RKO (cell line): Measurements from ENCODE around the gene HMBS.
A peak's percentile ranks its signal among the peaks of the same experiment; 100 is the strongest.

Source experiments
- DNase-seq: peaks from one replicate; pipeline ENCODE4 v3.0.0-alpha.2; 2016; ENCODE audit warnings: low spot score

HMBS gene

GRCh38 chr11:119067371-119068222 is 17.1 kb upstream of the HMBS start, which contains the start of gene VPS11:
Gene VPS11, plus strand, starts transcription at chr11:119067818. Its CDS starts 6 bp downstream, at chr11:119067824.
- DNase-seq: peak; percentile 98

DNA sequence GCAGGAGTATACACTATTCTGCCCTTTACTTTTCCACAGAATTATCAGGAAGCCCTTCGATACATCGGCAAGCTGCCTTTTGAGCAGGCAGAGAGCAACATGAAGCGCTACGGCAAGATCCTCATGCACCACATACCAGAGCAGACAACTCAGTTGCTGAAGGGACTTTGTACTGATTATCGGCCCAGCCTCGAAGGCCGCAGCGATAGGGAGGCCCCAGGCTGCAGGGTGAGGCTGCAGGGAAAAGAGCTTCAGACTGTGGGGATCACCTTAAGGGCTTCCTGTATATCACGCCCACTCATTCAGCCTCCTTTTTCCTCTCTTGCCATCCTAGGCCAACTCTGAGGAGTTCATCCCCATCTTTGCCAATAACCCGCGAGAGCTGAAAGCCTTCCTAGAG is 6.8 kb upstream of the HMBS start:
- no peak for DNase-seq

DNA sequence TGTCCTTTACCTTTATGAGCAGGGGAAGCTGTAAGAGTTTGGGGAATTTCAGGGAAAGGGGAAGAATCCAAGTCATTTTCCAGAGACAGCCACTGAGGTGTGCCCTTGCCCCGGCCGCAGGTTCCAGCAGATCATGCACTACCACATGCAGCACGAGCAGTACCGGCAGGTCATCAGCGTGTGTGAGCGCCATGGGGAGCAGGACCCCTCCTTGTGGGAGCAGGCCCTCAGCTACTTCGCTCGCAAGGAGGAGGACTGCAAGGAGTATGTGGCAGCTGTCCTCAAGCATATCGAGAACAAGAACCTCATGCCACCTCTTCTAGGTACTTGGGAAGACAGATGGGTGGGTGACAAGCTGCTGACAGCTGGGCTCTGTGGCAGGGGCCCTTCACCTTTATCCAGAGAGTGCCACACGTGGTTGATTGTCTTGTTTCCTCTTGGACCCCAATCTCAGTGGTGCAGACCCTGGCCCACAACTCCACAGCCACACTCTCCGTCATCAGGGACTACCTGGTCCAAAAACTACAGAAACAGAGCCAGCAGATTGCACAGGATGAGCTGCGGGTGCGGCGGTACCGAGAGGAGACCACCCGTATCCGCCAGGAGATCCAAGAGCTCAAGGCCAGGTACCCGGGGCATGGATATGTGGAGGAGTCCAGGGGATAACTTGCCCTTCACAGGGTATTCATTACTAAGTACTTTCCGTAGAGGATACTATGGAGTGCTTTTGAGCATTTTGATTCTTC is 5.8 kb upstream of the HMBS start:
- no peak for DNase-seq

DNA sequence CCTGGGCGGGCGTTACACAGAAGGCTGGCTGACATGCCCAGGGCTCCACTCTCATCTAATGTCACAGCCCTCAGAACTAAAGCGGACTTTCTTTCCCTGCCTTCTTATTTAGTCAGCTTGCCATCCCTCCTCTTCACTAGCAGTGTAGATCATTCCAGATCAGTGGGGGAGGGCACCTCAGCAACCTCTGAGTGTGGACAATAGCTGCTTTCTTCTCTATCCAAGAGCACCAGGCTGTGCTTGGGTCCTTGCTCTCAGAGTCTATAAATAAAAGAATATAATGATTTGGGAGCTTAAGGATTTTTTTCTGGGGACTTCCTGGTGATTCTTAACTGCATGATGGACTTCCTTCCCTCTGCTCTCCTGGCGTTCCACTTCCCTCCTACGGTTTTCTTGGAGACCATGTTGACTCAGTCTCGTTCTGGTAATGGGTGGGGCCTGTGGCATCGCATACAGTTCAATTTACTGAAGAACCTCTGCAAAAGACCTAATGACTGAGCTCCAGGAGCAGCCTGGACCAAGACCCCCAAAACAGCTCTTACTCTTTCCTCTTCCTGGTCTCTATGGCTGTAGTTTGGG is 2.9 kb upstream of the HMBS start:
- DNase-seq: no peak

DNA sequence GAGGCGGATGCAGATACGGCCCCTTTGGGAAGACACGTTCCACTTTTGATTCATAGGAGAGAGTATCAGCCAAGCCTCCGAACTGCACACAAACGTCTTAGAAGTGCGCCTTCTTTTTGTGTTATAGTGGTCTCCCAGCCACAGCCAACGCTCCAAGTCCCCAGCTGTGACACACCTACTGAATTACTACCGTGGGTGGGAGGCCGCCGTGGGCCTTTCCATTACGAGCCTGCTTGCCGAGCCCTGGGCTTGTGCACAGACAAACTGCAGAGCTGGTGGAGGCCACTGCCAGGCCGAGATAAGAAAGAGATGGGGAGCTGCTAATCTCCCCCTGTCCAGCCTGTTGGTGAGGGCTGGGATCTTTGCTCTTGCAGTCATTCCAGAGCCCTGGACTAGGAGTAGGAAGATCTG is 761 bp downstream of the HMBS start:
- DNase-seq: peak; percentile 61

GRCh38 chr11:119087123-119087522 is 2.4 kb downstream of the HMBS start:
- DNase-seq: no peak

DNA sequence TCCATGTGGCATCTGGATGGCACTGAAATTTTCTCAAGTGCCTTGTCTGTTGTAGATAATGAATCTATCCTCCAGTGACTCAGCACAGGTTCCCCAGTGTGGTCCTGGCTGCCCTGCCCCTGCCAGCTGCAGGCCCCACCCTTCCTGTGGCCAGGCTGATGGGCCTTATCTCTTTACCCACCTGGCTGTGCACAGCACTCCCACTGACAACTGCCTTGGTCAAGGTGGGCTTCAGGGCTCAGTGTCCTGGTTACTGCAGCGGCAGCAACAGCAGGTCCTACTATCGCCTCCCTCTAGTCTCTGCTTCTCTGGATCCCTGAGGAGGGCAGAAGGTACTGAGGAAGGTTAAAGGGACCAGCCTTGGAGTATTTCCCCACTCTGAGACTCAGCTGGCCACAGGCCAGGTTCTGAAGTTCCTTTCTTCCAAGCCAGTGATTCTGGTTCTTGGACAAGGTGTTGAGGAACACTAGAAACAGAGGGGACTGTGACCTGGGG is 3.1 kb downstream of the HMBS start:
- no peak for DNase-seq

GRCh38 chr11:119088406-119088805 is 3.7 kb downstream of the HMBS start:
- no peak for DNase-seq

- no peak for DNase-seq
Measured at GRCh38 chr11:119089319-119089718, 4.6 kb downstream of the HMBS start.

DNA sequence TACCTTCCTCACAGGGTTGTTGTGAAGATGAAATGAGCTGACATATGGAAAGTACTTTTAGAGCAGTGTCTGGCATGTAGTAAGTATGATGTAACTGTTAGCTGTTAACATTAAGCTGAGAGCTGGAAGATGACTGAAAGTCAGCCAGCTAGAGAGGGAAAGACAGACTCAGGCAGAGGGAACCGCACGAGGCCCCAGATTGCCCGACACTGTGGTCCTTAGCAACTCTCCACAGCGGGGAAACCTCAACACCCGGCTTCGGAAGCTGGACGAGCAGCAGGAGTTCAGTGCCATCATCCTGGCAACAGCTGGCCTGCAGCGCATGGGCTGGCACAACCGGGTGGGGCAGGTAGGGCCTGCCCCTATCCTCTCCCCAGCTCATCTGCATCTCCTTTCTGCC is 6.5 kb downstream of the HMBS start:
- DNase-seq: no peak

GRCh38 chr11:119091966-119092879 is 7.5 kb downstream of the HMBS start:
- peak; percentile 29 for DNase-seq

- DNase-seq: peak; percentile 37
Measured at GRCh38 chr11:119092880-119093842, 8.5 kb downstream of the HMBS start.

DNA sequence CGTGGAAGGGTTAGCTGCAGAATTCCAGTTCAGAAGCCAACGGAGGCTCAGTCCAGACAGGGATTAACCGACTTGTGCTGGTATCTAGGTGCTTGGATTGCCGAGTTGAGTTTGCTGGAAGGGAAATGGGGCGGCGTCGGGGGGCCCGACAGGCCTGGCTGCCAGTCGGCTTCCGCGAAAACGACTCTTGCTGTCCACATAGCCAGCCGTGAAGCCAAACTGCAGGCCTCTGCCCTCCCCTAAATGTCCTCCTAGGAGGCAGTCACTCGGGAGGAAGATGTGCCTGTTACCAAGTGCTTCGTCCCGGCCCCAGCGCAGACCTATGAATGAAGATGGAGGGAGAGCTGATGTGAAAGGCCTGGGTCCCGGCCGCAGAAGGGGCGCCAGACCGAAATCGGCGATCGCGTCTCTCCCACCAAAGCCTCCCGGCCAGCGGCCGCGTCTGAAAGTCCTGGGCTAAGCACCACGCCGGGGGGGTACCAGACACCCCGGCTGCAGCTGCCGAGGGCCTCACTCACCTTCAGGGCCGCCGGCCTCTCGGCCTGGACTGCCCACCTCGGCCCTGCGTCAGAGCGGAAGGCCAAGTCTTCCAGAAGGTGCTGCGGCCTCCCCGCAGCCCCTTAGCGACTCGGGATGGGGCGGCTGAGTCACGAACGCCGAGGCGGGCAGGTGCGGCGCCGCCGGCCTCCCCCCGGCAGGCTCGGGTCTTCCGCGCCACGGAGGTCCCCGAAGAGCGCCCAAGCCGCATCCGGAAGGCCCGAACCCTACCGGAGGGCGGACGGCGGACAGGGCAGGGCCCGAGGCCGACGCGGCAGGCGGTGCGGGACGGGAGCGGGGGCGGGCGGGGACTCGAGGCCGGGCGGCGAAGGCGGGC is 9.5 kb downstream of the HMBS start:
- DNase-seq: peak; percentile 52

- peak; percentile 83 for DNase-seq
Measured at GRCh38 chr11:119094816-119095065, 10.1 kb downstream of the HMBS start.

DNA sequence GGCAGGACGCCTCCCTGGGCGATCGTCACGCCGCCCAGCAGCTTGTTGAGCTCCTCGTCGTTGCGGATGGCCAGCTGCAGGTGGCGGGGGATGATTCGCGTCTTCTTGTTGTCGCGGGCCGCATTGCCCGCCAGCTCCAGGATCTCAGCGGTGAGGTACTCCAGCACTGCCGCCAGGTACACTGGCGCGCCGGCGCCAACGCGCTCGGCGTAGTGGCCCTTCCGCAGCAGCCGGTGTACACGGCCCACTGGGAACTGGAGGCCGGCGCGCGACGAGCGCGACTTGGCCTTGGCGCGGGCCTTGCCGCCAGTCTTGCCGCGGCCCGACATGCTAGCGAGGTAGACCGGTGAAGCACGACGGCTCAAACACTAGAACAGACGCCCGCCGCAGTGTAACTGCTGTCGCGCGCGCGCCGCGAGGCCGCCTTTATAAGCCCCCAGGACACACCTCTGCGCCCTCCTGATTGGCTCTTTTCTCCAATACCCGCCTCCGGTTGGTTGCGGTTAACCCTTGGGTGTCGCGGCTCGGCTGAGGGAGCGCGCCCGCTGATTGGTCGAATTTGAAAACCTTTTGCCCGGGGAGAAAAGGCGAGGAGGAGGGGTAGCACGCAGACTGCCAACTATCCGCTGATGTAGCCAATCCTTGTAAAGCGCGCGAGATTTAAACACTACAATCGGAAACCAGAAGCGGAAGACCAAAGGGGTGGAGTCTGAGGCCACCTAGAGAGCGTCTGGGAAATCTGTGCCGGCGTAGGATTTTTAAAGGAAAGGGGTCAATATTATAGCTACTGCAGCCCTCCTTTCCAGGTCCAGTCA is 10.6 kb downstream of the HMBS start:
- DNase-seq: peak; percentile 100

GRCh38 chr11:119099711-119100110 is 15.0 kb downstream of the HMBS start:
- DNase-seq: no peak

GRCh38 chr11:119100246-119100970 is 15.7 kb downstream of the HMBS start:
- DNase-seq: peak; percentile 77
